ENCODE data around the gene SYNGR4. TPM values are rescaled to one million over a fixed set of nuclear protein-coding genes. Genes with fewer than 3 reads are reported as not detected.
A peak's percentile ranks its signal among the peaks of the same experiment; 100 is the strongest.
"Not testable (repeated sequence)": the region's sequence is repeated elsewhere in the genome, so short reads cannot be mapped to it uniquely, and the experiment has no call there.

Gene SYNGR4
- polyA plus RNA-seq, 3 donors from 2014 or later, result not detected

- Mint-ChIP-seq H3K27ac (peak overlapping the region in 1 of 6 donors; percentile 90), H3K4me3 (peak overlapping the region in 4 of 5 donors; percentile 87 to 94 (median 90)), H3K4me1 (peaks cover 15 to 27% of the 10 kb centered on the region in 2 donors), H3K27me3 (ENCODE audit: low read depth in 3 of 3) (peaks cover 3 to 27% (median 9%) of the 10 kb centered on the region in 3 donors)
- H3K36me3 Mint-ChIP-seq, DNase-seq, H3K9me3 Mint-ChIP-seq: not testable (repeated sequence)
These were observed 27.8 kb downstream of the SYNGR4 start for GRCh38 chr19:48392006-48392344.

GRCh38 chr19:48392860-48393558 is 28.8 kb downstream of the SYNGR4 start:
- H3K36me3 Mint-ChIP-seq, result peaks cover 0 to 10% (median 4%) of the 10 kb centered on the region in 3 donors
- no peak for DNase-seq
- H3K27ac Mint-ChIP-seq, result no peak overlapping the region
- peak overlapping the region in 2 of 5 donors; percentile 27 to 61 for H3K4me3 Mint-ChIP-seq
- peaks cover 21 to 34% of the 10 kb centered on the region in 2 donors for H3K4me1 Mint-ChIP-seq
- peaks cover 0 to 2% (median 0%) of the 10 kb centered on the region in 6 donors for H3K9me3 Mint-ChIP-seq
- H3K27me3 Mint-ChIP-seq (ENCODE audit: low read depth in 3 of 3), result peaks cover 6 to 33% (median 16%) of the 10 kb centered on the region in 3 donors

DNA sequence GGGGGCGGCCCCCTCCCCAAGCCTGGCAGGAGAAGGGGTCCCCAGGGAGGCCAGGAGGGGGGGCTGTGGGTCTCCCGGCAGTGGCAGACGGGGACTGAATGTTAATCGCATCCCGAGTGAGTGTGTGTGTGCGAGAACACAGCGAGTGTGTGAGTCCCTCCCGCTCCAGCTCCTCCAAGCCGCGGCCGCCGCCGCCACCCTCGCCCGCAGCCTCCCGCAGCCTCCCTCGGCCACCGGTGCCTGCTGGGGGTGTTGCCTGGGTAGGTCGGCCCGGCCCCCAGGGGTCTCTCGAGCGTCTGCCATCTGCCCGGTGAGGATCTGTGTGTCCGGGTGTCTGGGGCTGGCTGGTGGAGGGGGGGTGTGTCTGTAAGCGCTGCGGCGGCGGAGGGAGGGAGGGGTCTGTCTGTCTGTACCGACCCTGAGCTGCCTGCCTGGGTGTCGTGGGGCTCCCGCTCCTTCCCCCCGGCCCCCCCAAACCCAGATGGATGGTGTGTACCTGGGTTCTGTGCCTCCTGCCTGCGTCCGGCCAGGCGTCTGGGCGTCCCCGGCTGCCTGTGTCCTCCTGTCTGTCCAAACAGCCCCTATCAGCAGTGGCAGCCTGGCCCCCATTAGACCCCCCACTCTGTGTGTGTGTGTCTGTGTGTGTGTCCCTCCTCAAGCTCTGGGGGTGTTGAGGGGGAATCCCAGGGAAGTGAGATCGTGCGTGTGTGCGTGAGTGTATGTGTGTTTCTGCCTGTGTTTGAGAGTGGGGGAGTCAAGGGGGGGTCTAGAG is 29.6 kb downstream of the SYNGR4 start, which contains the start of gene GRIN2D:
Gene GRIN2D, plus strand, starts transcription at position 110 of the 772 bp plus-strand sequence. CDS start 4,725 bp downstream, outside the sequence.
- H3K27me3 Mint-ChIP-seq (ENCODE audit: low read depth in 3 of 3), result peaks cover 4 to 35% (median 17%) of the 10 kb centered on the region in 3 donors
- peaks cover 0 to 2% (median 0%) of the 10 kb centered on the region in 6 donors for H3K9me3 Mint-ChIP-seq
- peak within 1 kb of the TSS in 4 of 5 donors; percentile 27 to 61 (median 52) for H3K4me3 Mint-ChIP-seq
- peaks cover 18 to 32% of the 10 kb centered on the region in 2 donors for H3K4me1 Mint-ChIP-seq
- no peak for DNase-seq
- peaks cover 0 to 5% (median under 1%) of the 10 kb centered on the region in 3 donors for H3K36me3 Mint-ChIP-seq
- H3K27ac Mint-ChIP-seq, result peak within 1 kb of the TSS in 2 of 6 donors; percentile 35 to 72

GRCh38 chr19:48394331-48395169 is 30.4 kb downstream of the SYNGR4 start:
- Mint-ChIP-seq H3K36me3 (peaks cover 0 to 4% (median 0%) of the 10 kb centered on the region in 3 donors), H3K4me3 (peak overlapping the region in 3 of 5 donors; percentile 17 to 30 (median 29)), H3K9me3 (peaks cover 0 to 2% (median 0%) of the 10 kb centered on the region in 6 donors), H3K27ac (peak overlapping the region in 1 of 6 donors; percentile 35), H3K27me3 (ENCODE audit: low read depth in 3 of 3) (peaks cover 4 to 36% (median 20%) of the 10 kb centered on the region in 3 donors), H3K4me1 (peaks cover 26 to 37% of the 10 kb centered on the region in 2 donors)
- DNase-seq, result no peak

DNA sequence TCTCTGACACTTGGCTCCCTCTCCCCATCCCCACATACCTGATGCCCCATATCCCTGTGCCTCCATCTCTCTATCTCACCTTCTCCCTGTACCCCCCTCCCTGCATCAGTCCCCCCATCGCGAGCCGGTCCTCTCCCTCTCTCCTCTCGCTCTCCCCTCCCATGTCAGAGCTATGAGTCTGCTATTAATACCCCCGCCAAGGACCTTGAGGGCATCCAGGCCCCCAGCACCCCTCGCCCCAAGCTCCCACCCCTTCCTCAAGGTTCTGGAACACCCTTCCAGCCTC is 30.9 kb downstream of the SYNGR4 start:
- peaks cover 31 to 40% of the 10 kb centered on the region in 2 donors for H3K4me1 Mint-ChIP-seq
- H3K27me3 Mint-ChIP-seq (ENCODE audit: low read depth in 3 of 3), result peaks cover 4 to 37% (median 21%) of the 10 kb centered on the region in 3 donors

GRCh38 chr19:48395499-48395898 is 31.3 kb downstream of the SYNGR4 start:
- DNase-seq, result no peak
- Mint-ChIP-seq H3K36me3 (peaks cover 0 to 4% (median 0%) of the 10 kb centered on the region in 3 donors), H3K27ac (no peak overlapping the region), H3K27me3 (ENCODE audit: low read depth in 3 of 3) (peaks cover 4 to 37% (median 21%) of the 10 kb centered on the region in 3 donors), H3K4me1 (peaks cover 35 to 39% of the 10 kb centered on the region in 2 donors), H3K9me3 (peaks cover 0 to 2% (median 0%) of the 10 kb centered on the region in 6 donors), H3K4me3 (peak overlapping the region in 1 of 5 donors; percentile 38)

More for the DNA sequence above, 30.9 kb downstream of the SYNGR4 start:
- Mint-ChIP-seq H3K36me3 (peaks cover 0 to 4% (median 0%) of the 10 kb centered on the region in 3 donors), H3K4me3 (no peak overlapping the region), H3K9me3 (peaks cover 0 to 2% (median 0%) of the 10 kb centered on the region in 6 donors), H3K27ac (no peak overlapping the region)
- no peak for DNase-seq

DNA sequence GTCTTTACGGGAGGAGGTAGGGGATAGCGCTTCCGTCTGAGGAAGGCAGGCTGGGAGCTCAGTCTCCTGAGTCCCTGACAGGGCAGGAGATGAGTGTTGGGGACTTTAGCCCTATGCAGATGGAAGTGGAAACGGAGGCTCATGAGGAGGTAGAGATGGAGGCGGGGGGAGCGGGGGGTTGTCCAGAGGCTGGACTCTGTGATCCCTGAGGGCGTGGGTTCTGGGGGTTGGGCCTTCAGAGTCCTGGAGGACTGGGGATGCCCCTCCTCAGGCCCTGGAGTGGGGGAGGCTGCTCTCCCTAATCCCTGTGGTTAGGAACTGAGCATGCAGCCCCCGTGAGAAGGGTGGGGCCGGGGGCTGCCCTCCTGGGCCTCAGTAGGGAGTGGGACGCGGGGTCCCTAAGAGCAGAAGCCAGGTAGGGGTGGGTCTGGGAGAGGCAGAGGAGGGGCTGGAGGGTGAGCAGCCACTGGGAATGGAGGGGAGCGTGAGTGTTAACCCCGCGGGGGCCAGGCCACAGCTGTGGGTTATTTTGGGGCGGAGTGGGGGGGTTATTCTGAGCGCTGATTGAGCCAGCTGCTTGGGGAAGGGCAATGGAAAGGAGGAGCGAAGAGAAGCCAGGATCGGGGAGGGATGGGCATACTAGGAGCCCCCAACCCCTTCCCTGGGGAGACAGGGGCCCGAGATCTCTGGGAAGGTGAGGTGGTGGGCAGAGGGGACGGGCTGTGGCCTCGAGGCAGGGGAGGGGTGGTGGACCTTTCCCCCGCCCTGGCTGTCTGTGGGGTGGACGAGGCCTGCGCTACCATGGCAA is 32.1 kb downstream of the SYNGR4 start:
- Mint-ChIP-seq H3K27ac (no peak overlapping the region), H3K36me3 (peaks cover 0 to 4% (median 0%) of the 10 kb centered on the region in 3 donors), H3K9me3 (peaks cover 0 to 2% (median 0%) of the 10 kb centered on the region in 6 donors), H3K27me3 (ENCODE audit: low read depth in 3 of 3) (peaks cover 4 to 33% (median 21%) of the 10 kb centered on the region in 3 donors), H3K4me1 (peaks cover 39% of the 10 kb centered on the region in 2 donors), H3K4me3 (peak overlapping the region in 2 of 5 donors; percentile 9 to 38)
- DNase-seq, result no peak

DNA sequence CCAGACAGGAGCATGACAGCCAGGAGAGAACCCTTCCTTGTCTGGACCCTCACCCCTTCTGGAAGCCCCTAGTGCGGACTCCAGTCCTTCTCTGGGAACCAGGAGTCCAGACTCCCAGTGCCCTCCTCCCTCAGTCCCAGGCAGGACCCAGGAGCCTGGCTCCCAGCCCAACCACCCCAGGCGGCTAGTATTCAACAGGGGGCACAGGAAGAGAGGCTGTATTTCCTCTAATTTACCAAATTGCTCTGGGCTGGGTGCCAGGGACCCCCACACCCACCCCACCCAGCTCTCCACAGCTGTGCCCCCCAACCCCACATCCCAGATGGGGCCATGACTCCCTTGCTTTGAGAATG is 32.6 kb downstream of the SYNGR4 start:
- Mint-ChIP-seq H3K9me3 (peaks cover 0 to 2% (median 0%) of the 10 kb centered on the region in 6 donors), H3K36me3 (peaks cover 0 to 4% (median 0%) of the 10 kb centered on the region in 3 donors), H3K4me1 (peaks cover 40 to 41% of the 10 kb centered on the region in 2 donors), H3K4me3 (no peak overlapping the region), H3K27ac (no peak overlapping the region), H3K27me3 (ENCODE audit: low read depth in 3 of 3) (peaks cover 4 to 30% (median 21%) of the 10 kb centered on the region in 3 donors)
- DNase-seq, result no peak

DNA sequence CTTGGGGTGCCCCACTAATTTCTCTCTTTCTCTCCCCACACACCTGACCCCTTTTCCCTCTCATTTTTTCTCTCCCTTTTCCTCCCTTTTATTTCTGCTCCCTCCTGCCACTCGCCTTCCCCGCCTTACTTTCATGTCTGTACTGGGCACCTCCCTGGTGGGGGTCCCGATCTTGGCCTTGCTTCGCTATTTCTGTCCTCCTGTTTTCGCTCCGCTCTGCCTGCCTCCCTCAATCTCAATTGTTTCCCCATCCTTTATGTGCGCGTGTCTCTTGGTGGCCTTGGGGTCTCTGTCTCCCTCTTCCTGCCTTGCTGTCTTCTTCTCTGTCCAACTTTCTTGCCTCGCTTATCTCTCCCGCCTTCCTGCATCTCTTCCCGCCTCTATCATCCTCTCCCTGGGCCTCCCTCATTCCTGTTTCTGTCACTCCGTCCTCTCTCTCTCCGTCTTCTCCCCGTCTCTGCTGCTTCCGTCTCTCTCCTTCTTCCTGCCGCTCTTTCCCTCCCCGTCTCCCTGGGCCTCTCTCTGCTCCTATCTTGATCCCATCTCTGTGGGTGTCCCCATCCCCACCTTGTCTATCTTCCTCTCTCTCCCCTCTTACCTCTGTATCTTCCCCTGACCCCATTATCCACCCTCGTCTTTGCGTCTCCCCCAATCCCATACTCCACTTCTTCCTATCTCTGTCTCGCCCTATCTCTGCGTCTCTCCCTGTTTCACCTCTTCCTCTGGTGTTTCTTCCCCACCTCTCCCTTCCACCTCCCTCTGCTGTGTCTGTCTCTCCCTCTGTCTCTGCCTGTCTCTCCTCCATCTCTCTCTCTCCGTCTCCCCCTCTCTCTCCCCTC is 33.3 kb downstream of the SYNGR4 start:
- no peak for DNase-seq
- Mint-ChIP-seq H3K27ac (peak overlapping the region in 5 of 6 donors; percentile 70 to 88 (median 83)), H3K27me3 (ENCODE audit: low read depth in 3 of 3) (peaks cover 4 to 30% (median 21%) of the 10 kb centered on the region in 3 donors), H3K9me3 (peaks cover 0 to 2% (median 0%) of the 10 kb centered on the region in 6 donors), H3K4me1 (peaks cover 44 to 47% of the 10 kb centered on the region in 2 donors), H3K36me3 (peaks cover 0 to 4% (median 0%) of the 10 kb centered on the region in 3 donors), H3K4me3 (peak overlapping the region; percentile 85 to 91 (median 87))

- Mint-ChIP-seq H3K4me1 (peaks cover 49 to 52% of the 10 kb centered on the region in 2 donors), H3K4me3 (peak overlapping the region; percentile 85 to 91 (median 87)), H3K27ac (peak overlapping the region in 5 of 6 donors; percentile 70 to 88 (median 83)), H3K36me3 (peaks cover 0 to 4% (median 0%) of the 10 kb centered on the region in 3 donors), H3K27me3 (ENCODE audit: low read depth in 3 of 3) (peaks cover 4 to 26% (median 21%) of the 10 kb centered on the region in 3 donors), H3K9me3 (peaks cover 0 to 2% (median 0%) of the 10 kb centered on the region in 6 donors)
- DNase-seq, result no peak
These were observed 33.9 kb downstream of the SYNGR4 start for GRCh38 chr19:48398102-48398374.

- peaks cover 4 to 25% (median 24%) of the 10 kb centered on the region in 3 donors for H3K27me3 Mint-ChIP-seq (ENCODE audit: low read depth in 3 of 3)
- peaks cover 0 to 2% (median 0%) of the 10 kb centered on the region in 6 donors for H3K9me3 Mint-ChIP-seq
- peak overlapping the region; percentile 42 to 80 (median 66) for H3K4me3 Mint-ChIP-seq
- DNase-seq, result peak; percentile 86 to 90 (median 90)
- H3K27ac Mint-ChIP-seq, result peak overlapping the region in 5 of 6 donors; percentile 23 to 74 (median 47)
- H3K36me3 Mint-ChIP-seq, result peaks cover 0 to 4% (median 0%) of the 10 kb centered on the region in 3 donors
- peaks cover 55 to 58% of the 10 kb centered on the region in 2 donors for H3K4me1 Mint-ChIP-seq
These were observed 34.4 kb downstream of the SYNGR4 start for GRCh38 chr19:48398375-48399235.
